Measurements from ENCODE around the gene DNAH5. TPM values are rescaled to one million over a fixed set of nuclear protein-coding genes. Genes with fewer than 3 reads are reported as not detected.

Gene DNAH5
- polyA plus RNA-seq, 3 donors = 1.1 to 3.2 (median 1.2) TPM

GRCh38 chr5:13771011-13771571, 173.4 kb downstream of the DNAH5 start:
- no peak for DNase-seq (ENCODE audit: extremely low read depth in 1 of 11, low read depth in 9 of 11, low spot score in 4 of 11)

- no peak for DNase-seq (ENCODE audit: extremely low read depth in 1 of 11, low read depth in 9 of 11, low spot score in 4 of 11)
These were observed 178.3 kb downstream of the DNAH5 start for GRCh38 chr5:13766236-13766635.

GRCh38 chr5:13763719-13764118, 180.8 kb downstream of the DNAH5 start:
- DNase-seq (ENCODE audit: extremely low read depth in 1 of 11, low read depth in 9 of 11, low spot score in 4 of 11) = no peak

- no peak for DNase-seq (ENCODE audit: extremely low read depth in 1 of 11, low read depth in 9 of 11, low spot score in 4 of 11)
These were observed 194.7 kb downstream of the DNAH5 start for GRCh38 chr5:13749766-13750165.

- no peak for DNase-seq (ENCODE audit: extremely low read depth in 1 of 11, low read depth in 9 of 11, low spot score in 4 of 11)
These were observed 198.5 kb downstream of the DNAH5 start for GRCh38 chr5:13746026-13746425.

- DNase-seq (ENCODE audit: extremely low read depth in 1 of 11, low read depth in 9 of 11, low spot score in 4 of 11) = no peak
These were observed 199.0 kb downstream of the DNAH5 start for GRCh38 chr5:13745508-13745907.

GRCh38 chr5:13740471-13740870, 204.0 kb downstream of the DNAH5 start:
- DNase-seq (ENCODE audit: extremely low read depth in 1 of 11, low read depth in 9 of 11, low spot score in 4 of 11) = no peak

- DNase-seq (ENCODE audit: extremely low read depth in 1 of 11, low read depth in 9 of 11, low spot score in 4 of 11) = no peak
These were observed 205.0 kb downstream of the DNAH5 start for GRCh38 chr5:13739479-13739878.

- peak in 3 of 11 donors; percentile 2 to 5 (median 5) for DNase-seq (ENCODE audit: extremely low read depth in 1 of 11, low read depth in 9 of 11, low spot score in 4 of 11)
These were observed 208.8 kb downstream of the DNAH5 start for GRCh38 chr5:13735691-13736090.

GRCh38 chr5:13731121-13731628, 213.3 kb downstream of the DNAH5 start:
- DNase-seq (ENCODE audit: extremely low read depth in 1 of 11, low read depth in 9 of 11, low spot score in 4 of 11) = no peak

- DNase-seq (ENCODE audit: extremely low read depth in 1 of 11, low read depth in 9 of 11, low spot score in 4 of 11) = no peak
These were observed 235.6 kb downstream of the DNAH5 start for GRCh38 chr5:13708906-13709305.

- no peak for DNase-seq (ENCODE audit: extremely low read depth in 1 of 11, low read depth in 9 of 11, low spot score in 4 of 11)
These were observed 236.1 kb downstream of the DNAH5 start for GRCh38 chr5:13708432-13708831.

GRCh38 chr5:13704396-13704795, 240.1 kb downstream of the DNAH5 start:
- no peak for DNase-seq (ENCODE audit: extremely low read depth in 1 of 11, low read depth in 9 of 11, low spot score in 4 of 11)

- no peak for DNase-seq (ENCODE audit: extremely low read depth in 1 of 11, low read depth in 9 of 11, low spot score in 4 of 11)
These were observed 243.9 kb downstream of the DNAH5 start for GRCh38 chr5:13700626-13701025.

GRCh38 chr5:13698885-13699284, 245.6 kb downstream of the DNAH5 start:
- DNase-seq (ENCODE audit: extremely low read depth in 1 of 11, low read depth in 9 of 11, low spot score in 4 of 11) = no peak

- no peak for DNase-seq (ENCODE audit: extremely low read depth in 1 of 11, low read depth in 9 of 11, low spot score in 4 of 11)
These were observed 249.3 kb downstream of the DNAH5 start for GRCh38 chr5:13695076-13695712.

GRCh38 chr5:13692172-13692571, 252.3 kb downstream of the DNAH5 start:
- DNase-seq (ENCODE audit: extremely low read depth in 1 of 11, low read depth in 9 of 11, low spot score in 4 of 11) = no peak

- DNase-seq (ENCODE audit: extremely low read depth in 1 of 11, low read depth in 9 of 11, low spot score in 4 of 11) = no peak
These were observed 268.0 kb downstream of the DNAH5 start for GRCh38 chr5:13676531-13676930.

GRCh38 chr5:13674391-13674790, 270.1 kb downstream of the DNAH5 start:
- DNase-seq (ENCODE audit: extremely low read depth in 1 of 11, low read depth in 9 of 11, low spot score in 4 of 11) = no peak

GRCh38 chr5:13673511-13673910, 271.0 kb downstream of the DNAH5 start:
- no peak for DNase-seq (ENCODE audit: extremely low read depth in 1 of 11, low read depth in 9 of 11, low spot score in 4 of 11)

- no peak for DNase-seq (ENCODE audit: extremely low read depth in 1 of 11, low read depth in 9 of 11, low spot score in 4 of 11)
These were observed 280.1 kb downstream of the DNAH5 start for GRCh38 chr5:13664377-13664776.
